Measurements from ENCODE around the gene RBBP7. TPM values are rescaled to one million over a fixed set of nuclear protein-coding genes. Genes with fewer than 3 reads are reported as not detected.

RBBP7 gene
- total RNA-seq, 1 experiment from 2014 or later = 177 TPM

- DNase-seq (ENCODE audit: low read depth) = no peak
Measured at GRCh38 chrX:16867947-16868346, 2.2 kb downstream of the RBBP7 start.

- no peak for DNase-seq (ENCODE audit: low read depth)
Measured at GRCh38 chrX:16862829-16863228, 7.3 kb downstream of the RBBP7 start.

- no peak for DNase-seq (ENCODE audit: low read depth)
Measured at GRCh38 chrX:16856744-16857143, 13.4 kb downstream of the RBBP7 start.

- peak; percentile 87 for DNase-seq (ENCODE audit: low read depth)
Measured at GRCh38 chrX:16856076-16856404, 14.1 kb downstream of the RBBP7 start.

GRCh38 chrX:16855363-16856075 lies 14.6 kb downstream of the RBBP7 start:
- DNase-seq (ENCODE audit: low read depth) = no peak

GRCh38 chrX:16853537-16853936 lies 16.6 kb downstream of the RBBP7 start:
- DNase-seq (ENCODE audit: low read depth) = peak; percentile 24

- peak; percentile 25 for DNase-seq (ENCODE audit: low read depth)
Measured at GRCh38 chrX:16852617-16853179, 17.5 kb downstream of the RBBP7 start.

- no peak for DNase-seq (ENCODE audit: low read depth)
Measured at GRCh38 chrX:16851827-16852226, 18.3 kb downstream of the RBBP7 start.

- DNase-seq (ENCODE audit: low read depth) = no peak
Measured at GRCh38 chrX:16851421-16851820, 18.7 kb downstream of the RBBP7 start.

- DNase-seq (ENCODE audit: low read depth) = no peak
Measured at GRCh38 chrX:16848541-16848940, 21.6 kb downstream of the RBBP7 start.

- no peak for DNase-seq (ENCODE audit: low read depth)
Measured at GRCh38 chrX:16845686-16846085, 24.5 kb downstream of the RBBP7 start.

- DNase-seq (ENCODE audit: low read depth) = no peak
Measured at GRCh38 chrX:16843208-16843909, 26.8 kb downstream of the RBBP7 start.

- no peak for DNase-seq (ENCODE audit: low read depth)
Measured at GRCh38 chrX:16842684-16843083, 27.5 kb downstream of the RBBP7 start.

- DNase-seq (ENCODE audit: low read depth) = peak; percentile 25
Measured at GRCh38 chrX:16839852-16840460, 30.2 kb downstream of the RBBP7 start.

GRCh38 chrX:16839219-16839851 lies 30.8 kb downstream of the RBBP7 start:
- DNase-seq (ENCODE audit: low read depth) = no peak

GRCh38 chrX:16838202-16839066 lies 31.7 kb downstream of the RBBP7 start:
- DNase-seq (ENCODE audit: low read depth) = peak; percentile 73

- DNase-seq (ENCODE audit: low read depth) = peak; percentile 12
Measured at GRCh38 chrX:16836371-16836770, 33.8 kb downstream of the RBBP7 start.

- no peak for DNase-seq (ENCODE audit: low read depth)
Measured at GRCh38 chrX:16834806-16835205, 35.4 kb downstream of the RBBP7 start.

GRCh38 chrX:16832301-16832700 lies 37.9 kb downstream of the RBBP7 start:
- DNase-seq (ENCODE audit: low read depth) = no peak

- DNase-seq (ENCODE audit: low read depth) = peak; percentile 65
Measured at GRCh38 chrX:16828124-16828908, 41.8 kb downstream of the RBBP7 start.

Measured in HT1080 (cell line).